Middle frontal gyrus (tissue), 1 donor: Measurements from ENCODE around the gene NPHP1.
A peak's percentile ranks its signal among the peaks of the same experiment; 100 is the strongest.
"Not testable (repeated sequence)": the region's sequence is repeated elsewhere in the genome, so short reads cannot be mapped to it uniquely, and the experiment has no call there.

Experiments
- DNase-seq: peaks from one replicate; pipeline ENCODE4 v3.0.0-alpha.2; 2015; ENCODE audit warnings: low spot score; ENCODE audit errors: extremely low spot score

The NPHP1 gene

GRCh38 chr2:110204408-110205385, at the start of gene NPHP1:
NPHP1 (minus strand) TSS chr2:110205013; CDS start chr2:110204968, 45 bp downstream.
- DNase-seq: peak; percentile 67

GRCh38 chr2:110248081-110248795, 43.4 kb upstream of the NPHP1 start:
- DNase-seq: not testable (repeated sequence)

- not testable (repeated sequence) for DNase-seq
These were observed 40.9 kb upstream of the NPHP1 start for GRCh38 chr2:110245488-110246435.

- DNase-seq: not testable (repeated sequence)
These were observed 38.5 kb upstream of the NPHP1 start for GRCh38 chr2:110243283-110243682.

GRCh38 chr2:110234514-110234913, 29.7 kb upstream of the NPHP1 start:
- DNase-seq: not testable (repeated sequence)

GRCh38 chr2:110229886-110230285, 25.1 kb upstream of the NPHP1 start:
- DNase-seq: not testable (repeated sequence)

- not testable (repeated sequence) for DNase-seq
These were observed 17.8 kb upstream of the NPHP1 start for GRCh38 chr2:110222626-110223025.

- no peak for DNase-seq
These were observed 17.1 kb upstream of the NPHP1 start for GRCh38 chr2:110221938-110222337.

GRCh38 chr2:110220190-110220564, 15.4 kb upstream of the NPHP1 start:
- no peak for DNase-seq

- no peak for DNase-seq
These were observed 14.8 kb upstream of the NPHP1 start for GRCh38 chr2:110219496-110220189.

GRCh38 chr2:110218889-110219288, 14.1 kb upstream of the NPHP1 start:
- not testable (repeated sequence) for DNase-seq

GRCh38 chr2:110216803-110217202, 12.0 kb upstream of the NPHP1 start:
- no peak for DNase-seq

- no peak for DNase-seq
These were observed 11.4 kb upstream of the NPHP1 start for GRCh38 chr2:110216199-110216598.

- no peak for DNase-seq
These were observed 10.8 kb upstream of the NPHP1 start for GRCh38 chr2:110215566-110216158.

- no peak for DNase-seq
These were observed 10.3 kb upstream of the NPHP1 start for GRCh38 chr2:110215091-110215490.

GRCh38 chr2:110213522-110213921, 8.7 kb upstream of the NPHP1 start:
- DNase-seq: not testable (repeated sequence)

- DNase-seq: peak; percentile 60
These were observed 7.4 kb upstream of the NPHP1 start, which contains the start of gene MTLN for GRCh38 chr2:110211938-110212858. MTLN (minus strand) TSS chr2:110212547; CDS start chr2:110212525, 22 bp downstream.

GRCh38 chr2:110205660-110206455, 1.0 kb upstream of the NPHP1 start:
- no peak for DNase-seq
